ENCODE data around the gene BET1. TPM values are rescaled to one million over a fixed set of nuclear protein-coding genes. Genes with fewer than 3 reads are reported as not detected.

BET1 gene
- total and polyA plus RNA-seq, 8 donors, result 22.0 to 49.4 (median 38.6) TPM

GRCh38 chr7:93980744-93981479, 23.2 kb downstream of the BET1 start:
- no peak for ATAC-seq
- no peak for TF ChIP-seq CTCF (IDR thresholded peaks at IDR 0.05)
- Histone ChIP-seq H3K27me3 (no peaks in the 10 kb centered on the region), H3K27ac (peak overlapping the region in 1 of 2 donors; percentile 16), H3K4me3 (no peak overlapping the region), H3K9me3 (no peaks in the 10 kb centered on the region), H3K4me1 (no peaks in the 10 kb centered on the region), H3K36me3 (no peaks in the 10 kb centered on the region)
- intact Hi-C loops (cut with DNase I), result no loop called here
- DNase-seq, result no peak

- Histone ChIP-seq H3K36me3 (no peaks in the 10 kb centered on the region), H3K9me3 (no peaks in the 10 kb centered on the region), H3K27ac (no peak overlapping the region), H3K4me1 (no peaks in the 10 kb centered on the region), H3K27me3 (no peaks in the 10 kb centered on the region), H3K4me3 (no peak overlapping the region)
- intact Hi-C loops (cut with DNase I), result no loop called here
- ATAC-seq (no peak), DNase-seq (no peak)
- TF ChIP-seq CTCF (IDR thresholded peaks at IDR 0.05), result no peak
These were observed 26.8 kb downstream of the BET1 start for GRCh38 chr7:93977211-93977950.

- no peaks in the 10 kb centered on the region for H3K4me1 ChIP-seq
- TF ChIP-seq CTCF (IDR thresholded peaks at IDR 0.05), result no peak
- intact Hi-C loops (cut with DNase I), result no loop called here
- H3K27me3 ChIP-seq, result no peaks in the 10 kb centered on the region
- H3K27ac ChIP-seq, result no peak overlapping the region
- no peaks in the 10 kb centered on the region for H3K9me3 ChIP-seq
- DNase-seq (no peak), ATAC-seq (no peak)
- H3K36me3 ChIP-seq, result no peaks in the 10 kb centered on the region
- no peak overlapping the region for H3K4me3 ChIP-seq
These were observed 31.0 kb downstream of the BET1 start for GRCh38 chr7:93973134-93973533.

GRCh38 chr7:93972029-93972725, 32.0 kb downstream of the BET1 start:
- H3K4me1 ChIP-seq, result no peaks in the 10 kb centered on the region
- no peaks in the 10 kb centered on the region for H3K9me3 ChIP-seq
- no peak for TF ChIP-seq CTCF (IDR thresholded peaks at IDR 0.05)
- ATAC-seq (no peak), DNase-seq (no peak)
- H3K36me3 ChIP-seq, result no peaks in the 10 kb centered on the region
- H3K27ac ChIP-seq, result no peak overlapping the region
- no peaks in the 10 kb centered on the region for H3K27me3 ChIP-seq
- H3K4me3 ChIP-seq, result no peak overlapping the region
- intact Hi-C loops (cut with DNase I), result no loop called here

Measured in left lung (tissue), 10 donors.